ENCODE data around the gene CHST11. TPM values are rescaled to one million over a fixed set of nuclear protein-coding genes. Genes with fewer than 3 reads are reported as not detected.

CHST11 gene
- total RNA-seq, 1 donor from 2014 or later, result 46.2 TPM

- Histone ChIP-seq H3K27ac (no peak overlapping the region), H3K4me3 (no peak overlapping the region), H3K9me3 (no peaks in the 10 kb centered on the region), H3K4me1 (no peaks in the 10 kb centered on the region), H3K36me3 (no peaks in the 10 kb centered on the region), H3K27me3 (ENCODE audit: low read depth) (no peaks in the 10 kb centered on the region)
- ATAC-seq (no peak), DNase-seq (no peak)
- intact Hi-C loops (cut with DNase I), result no loop called here
- no peak for TF ChIP-seq CTCF (IDR thresholded peaks at IDR 0.05)
Measured at GRCh38 chr12:104427547-104427938, 29.2 kb upstream of the CHST11 start.

GRCh38 chr12:104433061-104433460 lies 23.7 kb upstream of the CHST11 start:
- no peaks in the 10 kb centered on the region for H3K4me1 ChIP-seq
- H3K36me3 ChIP-seq, result no peaks in the 10 kb centered on the region
- no peaks in the 10 kb centered on the region for H3K27me3 ChIP-seq (ENCODE audit: low read depth)
- no peaks in the 10 kb centered on the region for H3K9me3 ChIP-seq
- H3K27ac ChIP-seq, result no peak overlapping the region
- ATAC-seq, result no peak
- intact Hi-C loops (cut with DNase I), result no loop called here
- DNase-seq, result no peak
- H3K4me3 ChIP-seq, result no peak overlapping the region
- TF ChIP-seq CTCF (IDR thresholded peaks at IDR 0.05), result no peak

GRCh38 chr12:104434129-104434528 lies 22.6 kb upstream of the CHST11 start:
- no peak for ATAC-seq

GRCh38 chr12:104435175-104435574 lies 21.6 kb upstream of the CHST11 start:
- TF ChIP-seq CTCF (IDR thresholded peaks at IDR 0.05), result no peak
- ATAC-seq, result no peak
- no peak overlapping the region for H3K27ac ChIP-seq
- H3K36me3 ChIP-seq, result no peaks in the 10 kb centered on the region
- H3K9me3 ChIP-seq, result no peaks in the 10 kb centered on the region
- H3K27me3 ChIP-seq (ENCODE audit: low read depth), result no peaks in the 10 kb centered on the region
- DNase-seq, result no peak
- H3K4me1 ChIP-seq, result no peaks in the 10 kb centered on the region
- intact Hi-C loops (cut with DNase I), result no loop called here
- H3K4me3 ChIP-seq, result no peak overlapping the region

More at GRCh38 chr12:104434129-104434528, 22.6 kb upstream of the CHST11 start:
- H3K4me3 ChIP-seq, result no peak overlapping the region
- intact Hi-C loops (cut with DNase I), result no loop called here
- DNase-seq, result no peak
- no peaks in the 10 kb centered on the region for H3K9me3 ChIP-seq
- no peak for TF ChIP-seq CTCF (IDR thresholded peaks at IDR 0.05)
- H3K27me3 ChIP-seq (ENCODE audit: low read depth), result no peaks in the 10 kb centered on the region
- no peaks in the 10 kb centered on the region for H3K36me3 ChIP-seq
- H3K4me1 ChIP-seq, result no peaks in the 10 kb centered on the region
- H3K27ac ChIP-seq, result no peak overlapping the region

- Histone ChIP-seq H3K27me3 (ENCODE audit: low read depth) (no peaks in the 10 kb centered on the region), H3K4me1 (no peaks in the 10 kb centered on the region), H3K4me3 (no peak overlapping the region), H3K27ac (no peak overlapping the region), H3K36me3 (no peaks in the 10 kb centered on the region), H3K9me3 (no peaks in the 10 kb centered on the region)
- DNase-seq (no peak), ATAC-seq (no peak)
- no peak for TF ChIP-seq CTCF (IDR thresholded peaks at IDR 0.05)
- intact Hi-C loops (cut with DNase I), result no loop called here
Measured at GRCh38 chr12:104435765-104436164, 21.0 kb upstream of the CHST11 start.

- Histone ChIP-seq H3K36me3 (no peaks in the 10 kb centered on the region), H3K9me3 (no peaks in the 10 kb centered on the region), H3K4me3 (no peak overlapping the region), H3K27ac (no peak overlapping the region), H3K27me3 (ENCODE audit: low read depth) (no peaks in the 10 kb centered on the region), H3K4me1 (no peaks in the 10 kb centered on the region)
- no peak for TF ChIP-seq CTCF (IDR thresholded peaks at IDR 0.05)
- no peak for DNase-seq
- no peak for ATAC-seq
- intact Hi-C loops (cut with DNase I), result no loop called here
Measured at GRCh38 chr12:104436790-104437189, 20.0 kb upstream of the CHST11 start.

All from lower lobe of right lung (tissue), 2 donors.